Colon (tissue), 2 donors: ENCODE data around the gene ST7.

ENCODE experiments used
- FAIRE-seq: peaks from 2 replicates; lab custom pipeline; 2012; peaks lifted over from hg19 to GRCh38; lab: Jason Lieb, UNC
- donor health status: control.
- donor health status: control.

ST7 gene

GRCh38 chr7:116979430-116979829 lies 26.1 kb downstream of the ST7 start:
- FAIRE-seq = no peak

GRCh38 chr7:116980354-116980753 lies 27.1 kb downstream of the ST7 start:
- no peak for FAIRE-seq

- FAIRE-seq = no peak
Observed at GRCh38 chr7:116981939-116982338, 28.6 kb downstream of the ST7 start.

- no peak for FAIRE-seq
Observed at GRCh38 chr7:116984511-116984910, 31.2 kb downstream of the ST7 start.

GRCh38 chr7:116984917-116985316 lies 31.6 kb downstream of the ST7 start:
- FAIRE-seq = no peak

- no peak for FAIRE-seq
Observed at GRCh38 chr7:116985575-116985974, 32.3 kb downstream of the ST7 start.

GRCh38 chr7:116986611-116987565 lies 33.6 kb downstream of the ST7 start:
- FAIRE-seq = no peak

- no peak for FAIRE-seq
Observed at GRCh38 chr7:116988363-116988989, 35.2 kb downstream of the ST7 start.

GRCh38 chr7:116990056-116990455 lies 36.8 kb downstream of the ST7 start:
- no peak for FAIRE-seq

GRCh38 chr7:116991233-116991632 lies 37.9 kb downstream of the ST7 start:
- no peak for FAIRE-seq

- FAIRE-seq = no peak
Observed at GRCh38 chr7:116994611-116995010, 41.3 kb downstream of the ST7 start.

GRCh38 chr7:116997972-116998371 lies 44.7 kb downstream of the ST7 start:
- no peak for FAIRE-seq

GRCh38 chr7:116998567-116999175 lies 45.4 kb downstream of the ST7 start:
- no peak for FAIRE-seq

- FAIRE-seq = no peak
Observed at GRCh38 chr7:116999311-116999710, 46.0 kb downstream of the ST7 start.

GRCh38 chr7:117001283-117001682 lies 48.0 kb downstream of the ST7 start:
- FAIRE-seq = no peak

GRCh38 chr7:117004899-117005298 lies 51.6 kb downstream of the ST7 start:
- no peak for FAIRE-seq

- FAIRE-seq = no peak
Observed at GRCh38 chr7:117005449-117005848, 52.1 kb downstream of the ST7 start.

- no peak for FAIRE-seq
Observed at GRCh38 chr7:117006907-117007684, 53.8 kb downstream of the ST7 start.

GRCh38 chr7:117008118-117008885 lies 55.0 kb downstream of the ST7 start:
- FAIRE-seq = no peak

GRCh38 chr7:117008886-117009531 lies 55.7 kb downstream of the ST7 start:
- FAIRE-seq = no peak
